A673 (cell line): ENCODE results near the gene RAB37.

Experiments used
- CTCF ChIP-seq: fragments of 300-800, 200-600 bp; sonication (generic); conservative IDR thresholded peaks from 2 replicates; pipeline ENCODE4 v1.5.1; 2017; ENCODE audit warnings: low read depth, mild to moderate bottlenecking, antibody characterized with exemption, low read length, moderate library complexity, mixed read lengths
- EZH2 ChIP-seq: fragments of 200-600 bp; sonication (generic); IDR thresholded peaks from 2 replicates; pipeline ENCODE4 v1.6.1; 2017; ENCODE audit warnings: borderline replicate concordance, low read depth, mild to moderate bottlenecking, mixed read lengths, antibody characterized with exemption, low read length; ENCODE audit not compliant: poor library complexity, severe bottlenecking

- TF ChIP-seq EZH2 (no peak), CTCF (no peak)
These were observed 13.4 kb downstream of the RAB37 start for GRCh38 chr17:74750327-74751069.
